22Rv1 (cell line): ENCODE measurements around the gene SNCAIP.

ENCODE experiments used
- CTCF ChIP-seq: fragments of 450-650 bp; IDR thresholded peaks from 2 replicates; pipeline ENCODE4 v1.5.1; 2017; ENCODE audit warnings: mild to moderate bottlenecking
- ZFX ChIP-seq: fragments of 450-650 bp; IDR thresholded peaks from 2 replicates; pipeline ENCODE4 v1.6.1; 2017; ENCODE audit warnings: antibody characterized with exemption, borderline replicate concordance

GRCh38 chr5:122333564-122333963 is 21.5 kb downstream of the SNCAIP start:
- no peak for TF ChIP-seq CTCF
- no peak for TF ChIP-seq ZFX
